ENCODE data around the gene KCNMA1. TPM values are rescaled to one million over a fixed set of nuclear protein-coding genes. Genes with fewer than 3 reads are reported as not detected.
A peak's percentile ranks its signal among the peaks of the same experiment; 100 is the strongest.

Gene KCNMA1
- total RNA-seq, 1 donor, result 106 TPM

DNA sequence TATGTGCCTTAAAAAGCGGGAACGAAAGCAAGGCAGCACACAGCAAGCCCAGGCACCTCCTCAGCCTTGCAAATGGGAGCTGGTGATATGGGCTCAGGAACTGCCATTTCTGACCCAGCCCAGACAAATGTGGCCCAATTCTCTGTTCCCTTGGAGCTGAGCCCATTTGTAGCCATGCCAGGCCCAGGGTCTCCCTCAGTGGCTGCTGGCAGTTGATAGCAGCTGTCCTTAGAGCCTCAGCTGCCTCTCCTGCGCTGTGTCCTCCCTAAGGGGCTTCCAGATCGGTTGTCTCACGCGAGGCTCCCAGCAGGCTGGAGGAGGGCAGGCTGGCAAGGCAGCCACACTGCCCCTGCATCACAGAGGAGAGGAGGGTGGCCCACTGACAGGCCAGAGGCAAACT is 275.8 kb downstream of the KCNMA1 start:
- TF ChIP-seq, protein P1, sequence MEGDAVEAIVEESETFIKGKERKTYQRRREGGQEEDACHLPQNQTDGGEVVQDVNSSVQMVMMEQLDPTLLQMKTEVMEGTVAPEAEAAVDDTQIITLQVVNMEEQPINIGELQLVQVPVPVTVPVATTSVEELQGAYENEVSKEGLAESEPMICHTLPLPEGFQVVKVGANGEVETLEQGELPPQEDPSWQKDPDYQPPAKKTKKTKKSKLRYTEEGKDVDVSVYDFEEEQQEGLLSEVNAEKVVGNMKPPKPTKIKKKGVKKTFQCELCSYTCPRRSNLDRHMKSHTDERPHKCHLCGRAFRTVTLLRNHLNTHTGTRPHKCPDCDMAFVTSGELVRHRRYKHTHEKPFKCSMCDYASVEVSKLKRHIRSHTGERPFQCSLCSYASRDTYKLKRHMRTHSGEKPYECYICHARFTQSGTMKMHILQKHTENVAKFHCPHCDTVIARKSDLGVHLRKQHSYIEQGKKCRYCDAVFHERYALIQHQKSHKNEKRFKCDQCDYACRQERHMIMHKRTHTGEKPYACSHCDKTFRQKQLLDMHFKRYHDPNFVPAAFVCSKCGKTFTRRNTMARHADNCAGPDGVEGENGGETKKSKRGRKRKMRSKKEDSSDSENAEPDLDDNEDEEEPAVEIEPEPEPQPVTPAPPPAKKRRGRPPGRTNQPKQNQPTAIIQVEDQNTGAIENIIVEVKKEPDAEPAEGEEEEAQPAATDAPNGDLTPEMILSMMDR (IDR thresholded peaks at IDR 0.05; ENCODE audit: insufficient read depth, low read length), result no peak
- no peak for DNase-seq (ENCODE audit: low read depth)
- H3K4me3 ChIP-seq (ENCODE audit: low read depth, low read length), result no peak overlapping the region

DNA sequence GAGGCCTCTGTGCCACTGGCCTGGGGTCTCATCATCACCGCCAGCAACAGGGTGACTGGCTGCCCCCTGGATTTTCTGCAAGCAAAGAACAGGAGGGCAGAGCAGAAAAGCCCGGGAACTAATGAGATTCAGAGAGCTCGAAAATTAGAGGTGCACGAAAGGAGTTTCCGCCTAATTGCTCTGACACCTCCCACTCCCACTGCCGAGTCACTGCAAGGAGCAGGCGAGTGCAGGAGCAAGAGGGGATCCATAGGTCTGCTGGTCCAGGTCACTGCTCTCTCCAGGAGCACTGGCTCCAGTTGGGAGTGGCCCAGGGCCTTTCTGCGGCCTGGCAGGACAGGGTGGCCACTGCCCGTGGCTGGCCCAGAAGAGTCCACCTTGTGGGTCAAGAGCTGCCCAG is 276.2 kb downstream of the KCNMA1 start:
- no peak for DNase-seq (ENCODE audit: low read depth)
- TF ChIP-seq, protein P1 (IDR thresholded peaks at IDR 0.05; ENCODE audit: insufficient read depth, low read length), result no peak
- no peak overlapping the region for H3K4me3 ChIP-seq (ENCODE audit: low read depth, low read length)

DNA sequence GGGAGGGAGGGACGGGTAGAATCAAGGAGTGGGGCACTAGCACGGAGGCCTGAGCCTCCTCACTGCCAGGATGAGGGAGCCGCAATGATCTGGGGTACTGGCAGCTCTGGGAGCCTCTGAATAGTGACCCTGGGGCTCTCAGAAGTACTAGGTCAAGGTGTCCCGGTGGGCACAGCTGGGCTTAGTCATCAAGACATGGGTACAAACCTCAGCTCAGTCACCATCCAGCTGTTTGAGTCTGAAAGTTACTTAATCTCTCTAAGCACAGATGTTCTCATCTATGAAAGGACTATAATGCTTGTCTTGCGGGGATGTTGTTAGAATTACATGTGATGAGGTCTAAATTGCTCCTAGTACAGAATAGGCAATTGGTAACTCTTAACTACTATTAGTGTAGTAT is 276.8 kb downstream of the KCNMA1 start:
- no peak overlapping the region for H3K4me3 ChIP-seq (ENCODE audit: low read depth, low read length)
- TF ChIP-seq, protein P1 (IDR thresholded peaks at IDR 0.05; ENCODE audit: insufficient read depth, low read length), result no peak
- no peak for DNase-seq (ENCODE audit: low read depth)

DNA sequence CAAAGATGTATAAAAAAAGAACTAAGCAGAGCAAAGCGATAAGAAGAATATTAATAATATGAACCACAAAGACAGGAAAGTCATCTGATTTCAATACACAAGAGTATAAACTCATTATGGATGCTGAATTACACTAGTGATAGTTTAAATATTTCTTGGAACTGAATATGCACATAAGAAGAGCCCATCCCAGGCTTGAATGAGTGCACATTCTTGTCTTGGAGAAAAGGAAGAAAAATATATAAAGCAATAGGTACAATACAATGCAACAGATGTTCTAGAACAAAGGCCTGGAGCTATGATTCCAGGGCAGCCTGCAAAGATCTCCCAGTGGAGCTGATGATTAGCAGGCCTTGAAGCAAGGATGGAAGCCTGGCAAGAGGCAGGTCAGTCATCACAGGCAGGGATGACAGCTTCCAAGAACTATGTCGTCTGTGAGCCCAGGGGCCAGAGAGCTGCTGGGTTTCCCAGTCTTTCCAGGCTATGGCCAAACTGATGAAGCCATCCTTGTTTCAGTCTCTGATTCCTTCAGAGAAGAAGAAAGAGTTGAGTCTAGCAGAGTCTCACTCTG is 277.6 kb downstream of the KCNMA1 start:
- H3K4me3 ChIP-seq (ENCODE audit: low read depth, low read length), result no peak overlapping the region
- TF ChIP-seq, protein P1 (IDR thresholded peaks at IDR 0.05; ENCODE audit: insufficient read depth, low read length), result no peak
- peak; percentile 50 for DNase-seq (ENCODE audit: low read depth)

DNA sequence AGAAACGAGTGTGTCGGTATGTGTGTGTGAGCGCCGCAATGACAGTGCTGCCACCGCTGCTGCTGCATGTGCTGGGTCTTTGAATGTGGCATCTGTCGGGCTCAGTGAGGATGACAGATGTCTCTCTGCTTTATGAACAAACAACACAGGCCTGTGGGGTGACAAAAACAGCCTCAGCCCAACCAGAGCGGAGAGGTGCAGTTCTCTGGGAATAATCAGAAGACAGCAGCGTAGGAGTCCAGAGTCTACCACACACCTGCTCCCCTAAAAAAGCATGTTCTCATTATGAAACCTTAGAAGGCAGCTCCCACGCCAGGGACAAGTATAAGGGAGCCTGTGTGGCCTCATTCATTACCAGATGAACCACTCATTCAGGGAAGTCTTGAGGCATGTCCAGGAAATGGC is 278.3 kb downstream of the KCNMA1 start:
- no peak for DNase-seq (ENCODE audit: low read depth)
- H3K4me3 ChIP-seq (ENCODE audit: low read depth, low read length), result no peak overlapping the region
- TF ChIP-seq, protein P1 (IDR thresholded peaks at IDR 0.05; ENCODE audit: insufficient read depth, low read length), result no peak

DNA sequence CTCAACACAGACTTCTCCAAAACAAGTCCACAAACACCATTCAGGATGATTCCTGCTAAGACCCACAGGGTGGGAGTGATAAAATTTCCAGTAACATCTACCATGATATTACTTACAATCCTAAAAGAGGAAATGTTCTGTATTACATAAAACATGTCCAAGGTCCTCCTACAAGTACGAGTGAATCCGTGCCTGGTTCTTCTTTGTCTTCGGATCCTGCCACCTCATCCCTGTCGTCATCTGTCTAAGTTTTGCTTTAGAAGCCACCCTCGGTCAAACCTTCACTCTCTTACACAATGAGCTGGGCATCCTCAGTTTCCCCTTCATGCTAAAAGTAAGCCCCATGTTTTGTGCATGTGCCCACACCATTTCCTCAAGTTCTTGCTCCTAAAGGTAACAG is 279.0 kb downstream of the KCNMA1 start:
- no peak for DNase-seq (ENCODE audit: low read depth)
- TF ChIP-seq, protein P1 (IDR thresholded peaks at IDR 0.05; ENCODE audit: insufficient read depth, low read length), result no peak
- no peak overlapping the region for H3K4me3 ChIP-seq (ENCODE audit: low read depth, low read length)
